Measurements from ENCODE around the gene EGR1.

Gene EGR1

GRCh38 chr5:138445547-138446271, 19.6 kb upstream of the EGR1 start:
- no peak for TF ChIP-seq CTCF (IDR thresholded peaks at IDR 0.05; ENCODE audit: low read depth, low read length, missing control alignments)
- no peak for DNase-seq (ENCODE audit: extremely low read depth, low read depth)

GRCh38 chr5:138448070-138448469, 17.2 kb upstream of the EGR1 start:
- DNase-seq (ENCODE audit: extremely low read depth, low read depth) = no peak
- no peak for TF ChIP-seq CTCF (IDR thresholded peaks at IDR 0.05; ENCODE audit: low read depth, low read length, missing control alignments)
- H3K4me3 ChIP-seq (replicated peaks; ENCODE audit: low read depth, low read length) = no peak overlapping the region

More at GRCh38 chr5:138445547-138446271, 19.6 kb upstream of the EGR1 start:
- no peak overlapping the region for H3K4me3 ChIP-seq (replicated peaks; ENCODE audit: low read depth, low read length)

GRCh38 chr5:138448481-138449398, 16.5 kb upstream of the EGR1 start:
- DNase-seq (ENCODE audit: extremely low read depth, low read depth) = no peak
- no peak overlapping the region for H3K4me3 ChIP-seq (replicated peaks; ENCODE audit: low read depth, low read length)
- no peak for TF ChIP-seq CTCF (IDR thresholded peaks at IDR 0.05; ENCODE audit: low read depth, low read length, missing control alignments)

- no peak overlapping the region for H3K4me3 ChIP-seq (replicated peaks; ENCODE audit: low read depth, low read length)
- no peak for DNase-seq (ENCODE audit: extremely low read depth, low read depth)
- TF ChIP-seq CTCF (IDR thresholded peaks at IDR 0.05; ENCODE audit: low read depth, low read length, missing control alignments) = peak; percentile 95
These were observed 15.6 kb upstream of the EGR1 start for GRCh38 chr5:138449501-138450239.

- no peak for DNase-seq (ENCODE audit: extremely low read depth, low read depth)
- no peak overlapping the region for H3K4me3 ChIP-seq (replicated peaks; ENCODE audit: low read depth, low read length)
- no peak for TF ChIP-seq CTCF (IDR thresholded peaks at IDR 0.05; ENCODE audit: low read depth, low read length, missing control alignments)
These were observed 14.3 kb upstream of the EGR1 start for GRCh38 chr5:138450971-138451370.

- DNase-seq (ENCODE audit: extremely low read depth, low read depth) = no peak
- no peak for TF ChIP-seq CTCF (IDR thresholded peaks at IDR 0.05; ENCODE audit: low read depth, low read length, missing control alignments)
- H3K4me3 ChIP-seq (replicated peaks; ENCODE audit: low read depth, low read length) = no peak overlapping the region
These were observed 12.6 kb upstream of the EGR1 start for GRCh38 chr5:138452720-138453119.

Measured in HFF-Myc (cell line).